ENCODE measurements around the gene HEATR1. TPM values are rescaled to one million over a fixed set of nuclear protein-coding genes. Genes with fewer than 3 reads are reported as not detected.

Gene HEATR1
- total and polyA plus RNA-seq, 4 donors: 3.3 to 19.4 (median 9.6) TPM

DNA sequence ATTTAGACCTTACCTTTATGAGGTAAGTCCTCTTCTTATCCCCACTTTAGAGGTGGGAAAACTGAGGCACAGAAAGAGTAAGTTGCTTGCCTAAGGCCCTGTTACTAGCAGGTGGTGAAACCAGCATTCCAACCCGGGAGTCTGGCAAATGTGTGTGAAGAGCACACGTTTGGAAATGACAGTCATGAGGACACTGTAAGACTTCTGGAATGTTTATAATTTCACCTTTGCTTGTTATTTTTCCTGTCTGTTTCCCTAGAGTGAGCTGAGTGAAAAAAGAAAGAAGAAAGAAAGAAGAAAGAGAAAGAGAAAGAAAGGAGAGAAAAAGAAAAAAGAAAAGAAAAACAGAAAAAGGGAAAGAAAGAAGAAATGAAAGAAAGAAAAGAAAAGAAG, 101.7 kb downstream of the HEATR1 start:
- Histone ChIP-seq H3K9ac (ENCODE audit: low read depth in 1 of 2, low read length in 2 of 2) (no peak overlapping the region), H3K36me3 (ENCODE audit: control insufficient read depth in 4 of 4, insufficient read depth in 3 of 4, low read depth in 1 of 4, low read length in 3 of 4) (no peaks in the 10 kb centered on the region), H3K27me3 (ENCODE audit: control insufficient read depth in 4 of 4, insufficient read depth in 4 of 4, low read length in 3 of 4) (no peaks in the 10 kb centered on the region), H3K4me3 (ENCODE audit: low read depth in 1 of 3, low read length in 3 of 3) (peak overlapping the region in 1 of 3 donors; percentile 31), H3K4me1 (ENCODE audit: control insufficient read depth in 4 of 4, insufficient read depth in 4 of 4, low read length in 3 of 4) (peaks cover 2 to 11% (median 6%) of the 10 kb centered on the region in 4 donors), H3K27ac (ENCODE audit: low read depth in 1 of 2, low read length in 2 of 2) (no peak overlapping the region), H3K9me3 (ENCODE audit: control insufficient read depth in 4 of 4, low read length in 3 of 4) (no peaks in the 10 kb centered on the region)
- TF ChIP-seq EGR1 (IDR thresholded peaks at IDR 0.05; ENCODE audit: low read depth in 2 of 2) (no peak), FOXA2 (IDR thresholded peaks at IDR 0.05) (no peak)
- WGBS: 32% methylated on average over 2 of the region's 2 CpGs
- no peak for DNase-seq (ENCODE audit: low spot score)

DNA sequence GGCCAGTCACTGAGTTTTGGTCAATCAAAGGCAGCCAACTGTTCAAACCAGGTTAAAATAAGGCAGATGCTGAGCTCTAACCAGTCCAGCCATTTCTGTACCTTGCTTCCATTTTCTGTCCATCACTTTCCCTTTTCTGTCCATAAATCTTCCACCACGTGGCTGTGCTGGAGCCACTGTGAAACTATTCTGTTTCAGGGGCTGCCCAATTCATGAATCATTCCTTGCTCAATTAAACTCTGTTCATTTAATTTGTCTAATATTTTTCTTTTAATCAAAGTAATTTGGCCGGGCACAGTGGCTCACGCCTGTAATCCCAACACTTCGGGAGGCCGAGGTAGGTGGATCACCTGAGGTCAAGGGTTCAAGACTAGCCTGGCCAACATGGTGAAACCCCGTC, 103.2 kb downstream of the HEATR1 start:
- Histone ChIP-seq H3K27ac (ENCODE audit: low read depth in 1 of 2, low read length in 2 of 2) (no peak overlapping the region), H3K36me3 (ENCODE audit: control insufficient read depth in 4 of 4, insufficient read depth in 3 of 4, low read depth in 1 of 4, low read length in 3 of 4) (no peaks in the 10 kb centered on the region), H3K9me3 (ENCODE audit: control insufficient read depth in 4 of 4, low read length in 3 of 4) (no peaks in the 10 kb centered on the region), H3K27me3 (ENCODE audit: control insufficient read depth in 4 of 4, insufficient read depth in 4 of 4, low read length in 3 of 4) (no peaks in the 10 kb centered on the region), H3K4me1 (ENCODE audit: control insufficient read depth in 4 of 4, insufficient read depth in 4 of 4, low read length in 3 of 4) (peaks cover 2 to 11% (median 6%) of the 10 kb centered on the region in 4 donors), H3K9ac (ENCODE audit: low read depth in 1 of 2, low read length in 2 of 2) (no peak overlapping the region), H3K4me3 (ENCODE audit: low read depth in 1 of 3, low read length in 3 of 3) (no peak overlapping the region)
- TF ChIP-seq GABPA (IDR thresholded peaks at IDR 0.05 in 1 of 2, conservative IDR thresholded peaks at IDR 0.05 in 1 of 2) (no peak), RXRA (IDR thresholded peaks at IDR 0.05) (no peak), FOXA1 (IDR thresholded peaks at IDR 0.05) (no peak), TAF1 (conservative IDR thresholded peaks at IDR 0.05) (no peak), NR2F2 (IDR thresholded peaks at IDR 0.05) (no peak), RAD21 (IDR thresholded peaks at IDR 0.05) (no peak), HNF4G (IDR thresholded peaks at IDR 0.05) (no peak)
- TF ChIP-seq, protein P1, sequence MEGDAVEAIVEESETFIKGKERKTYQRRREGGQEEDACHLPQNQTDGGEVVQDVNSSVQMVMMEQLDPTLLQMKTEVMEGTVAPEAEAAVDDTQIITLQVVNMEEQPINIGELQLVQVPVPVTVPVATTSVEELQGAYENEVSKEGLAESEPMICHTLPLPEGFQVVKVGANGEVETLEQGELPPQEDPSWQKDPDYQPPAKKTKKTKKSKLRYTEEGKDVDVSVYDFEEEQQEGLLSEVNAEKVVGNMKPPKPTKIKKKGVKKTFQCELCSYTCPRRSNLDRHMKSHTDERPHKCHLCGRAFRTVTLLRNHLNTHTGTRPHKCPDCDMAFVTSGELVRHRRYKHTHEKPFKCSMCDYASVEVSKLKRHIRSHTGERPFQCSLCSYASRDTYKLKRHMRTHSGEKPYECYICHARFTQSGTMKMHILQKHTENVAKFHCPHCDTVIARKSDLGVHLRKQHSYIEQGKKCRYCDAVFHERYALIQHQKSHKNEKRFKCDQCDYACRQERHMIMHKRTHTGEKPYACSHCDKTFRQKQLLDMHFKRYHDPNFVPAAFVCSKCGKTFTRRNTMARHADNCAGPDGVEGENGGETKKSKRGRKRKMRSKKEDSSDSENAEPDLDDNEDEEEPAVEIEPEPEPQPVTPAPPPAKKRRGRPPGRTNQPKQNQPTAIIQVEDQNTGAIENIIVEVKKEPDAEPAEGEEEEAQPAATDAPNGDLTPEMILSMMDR (IDR thresholded peaks at IDR 0.05; ENCODE audit: low read depth, low read length, missing input control): no peak
- TF ChIP-seq, protein P2, sequence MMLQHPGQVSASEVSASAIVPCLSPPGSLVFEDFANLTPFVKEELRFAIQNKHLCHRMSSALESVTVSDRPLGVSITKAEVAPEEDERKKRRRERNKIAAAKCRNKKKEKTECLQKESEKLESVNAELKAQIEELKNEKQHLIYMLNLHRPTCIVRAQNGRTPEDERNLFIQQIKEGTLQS (IDR thresholded peaks at IDR 0.05): no peak
- TF ChIP-seq, protein P3, sequence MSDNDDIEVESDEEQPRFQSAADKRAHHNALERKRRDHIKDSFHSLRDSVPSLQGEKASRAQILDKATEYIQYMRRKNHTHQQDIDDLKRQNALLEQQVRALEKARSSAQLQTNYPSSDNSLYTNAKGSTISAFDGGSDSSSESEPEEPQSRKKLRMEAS (IDR thresholded peaks at IDR 0.05): no peak
- WGBS: 97% methylated on average over 6 of the region's 6 CpGs
- DNase-seq (ENCODE audit: low spot score): no peak

Other genes starting within 250 kb of the HEATR1 start
- under 1 TPM; 0.37 to 0.67 TPM for gene EDARADD, start 210.2 kb downstream of the HEATR1 start, total RNA-seq
- gene EDARADD, start 210.2 kb downstream of the HEATR1 start, polyA plus RNA-seq: under 1 TPM; 0.13 to 0.15 TPM
- gene LGALS8, start 80.5 kb downstream of the HEATR1 start, total RNA-seq: 10 to 100 TPM; 66.9 to 75.9 TPM
- gene LGALS8, start 80.5 kb downstream of the HEATR1 start, polyA plus RNA-seq: 10 to 100 TPM; 20.7 to 33.9 TPM
- under 1 TPM; 0.08 to 0.19 TPM for gene ACTN2, start 82.0 kb upstream of the HEATR1 start, total RNA-seq
- under 1 TPM; 0.10 to 0.81 TPM for gene ACTN2, start 82.0 kb upstream of the HEATR1 start, polyA plus RNA-seq
- 10 to 100 TPM; 12.3 to 19.0 TPM for gene MTR, start 190.8 kb upstream of the HEATR1 start, total RNA-seq
- gene MTR, start 190.8 kb upstream of the HEATR1 start, polyA plus RNA-seq: 1 to 10 TPM; 2.5 to 4.8 TPM

Measured in liver (tissue), 9 donors.